Measurements from ENCODE around the gene MDGA2.
"Not testable (repeated sequence)": the region's sequence is repeated elsewhere in the genome, so short reads cannot be mapped to it uniquely, and the experiment has no call there.

MDGA2 gene

DNA sequence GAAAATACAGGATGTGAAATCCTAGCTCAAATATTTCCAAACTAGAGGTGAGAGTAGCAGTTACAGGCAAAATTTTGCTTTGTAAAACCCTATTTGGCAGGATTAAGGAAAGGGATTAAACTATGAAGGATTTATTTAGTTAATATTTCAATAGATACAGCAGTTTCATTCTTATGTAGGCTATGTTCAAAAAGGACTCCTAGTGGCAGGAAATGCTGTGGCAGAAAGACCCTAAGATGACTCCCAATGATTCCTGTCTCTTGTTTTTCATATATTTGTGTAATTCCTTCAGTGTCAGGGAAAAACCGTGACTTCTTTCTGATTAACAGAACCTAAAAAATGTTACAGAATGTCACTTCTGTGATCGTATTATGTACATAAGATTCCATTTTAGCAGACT, 724.3 kb downstream of the MDGA2 start:
- DNase-seq (ENCODE audit: low read depth in 2 of 2): no peak

DNA sequence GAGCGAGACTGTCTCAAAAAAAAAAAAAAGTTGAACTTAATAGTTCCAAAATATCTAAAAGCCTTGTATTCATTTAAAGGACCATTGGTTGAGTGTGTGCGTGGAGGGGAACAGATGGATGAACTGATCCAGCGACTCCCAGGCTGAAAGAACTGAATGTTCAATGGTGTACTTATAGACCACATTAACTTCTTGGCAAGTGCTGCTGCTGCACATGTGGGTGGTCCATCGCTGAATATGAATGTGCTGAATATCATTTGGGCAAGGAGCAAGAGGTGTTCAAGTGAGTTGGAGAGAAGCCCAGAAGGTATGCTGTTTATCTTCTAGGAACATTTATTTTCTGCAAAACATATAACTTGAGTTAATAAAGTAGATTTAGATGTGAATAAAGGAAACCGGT, 734.8 kb downstream of the MDGA2 start:
- DNase-seq (ENCODE audit: low read depth in 2 of 2): no peak

DNA sequence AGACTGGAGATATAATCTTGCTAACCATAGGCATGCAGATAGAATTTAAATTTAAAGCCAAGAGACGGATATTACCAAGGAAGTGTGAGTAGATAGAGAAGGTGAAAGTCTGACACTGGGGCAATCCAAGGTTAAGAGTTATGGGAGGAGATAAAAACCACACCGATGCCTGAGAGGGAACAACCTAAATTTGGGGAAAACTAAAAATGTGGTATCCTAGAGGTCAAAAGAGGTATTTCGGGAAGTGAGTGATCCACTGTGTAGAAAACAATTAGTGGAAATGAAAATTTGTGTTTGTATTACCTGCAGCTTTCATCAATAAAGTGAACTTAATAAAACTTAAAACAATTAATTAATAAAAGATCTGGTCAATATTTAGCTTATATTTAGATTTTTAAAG, 754.9 kb downstream of the MDGA2 start:
- DNase-seq (ENCODE audit: low read depth in 2 of 2): no peak

DNA sequence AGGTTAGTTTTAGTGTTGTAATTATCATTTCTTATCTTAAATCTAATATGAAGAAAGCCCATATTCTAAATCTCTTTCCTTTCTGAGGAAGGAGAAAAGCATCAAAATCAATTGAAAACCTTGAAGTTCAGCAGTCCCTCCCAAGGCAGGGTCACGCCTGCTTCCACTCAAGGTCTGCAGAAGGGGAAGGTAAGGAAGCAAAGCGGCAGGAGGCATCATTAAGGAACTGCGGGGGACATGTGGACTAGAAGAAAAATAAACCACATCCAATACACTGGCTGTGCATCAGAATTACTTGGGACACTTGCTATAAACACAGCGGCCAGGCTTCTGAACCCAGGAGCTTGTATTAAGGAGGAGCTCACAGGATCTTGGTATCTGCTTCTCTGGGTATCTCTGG, 759.9 kb downstream of the MDGA2 start:
- DNase-seq (ENCODE audit: low read depth in 2 of 2): not testable (repeated sequence)

DNA sequence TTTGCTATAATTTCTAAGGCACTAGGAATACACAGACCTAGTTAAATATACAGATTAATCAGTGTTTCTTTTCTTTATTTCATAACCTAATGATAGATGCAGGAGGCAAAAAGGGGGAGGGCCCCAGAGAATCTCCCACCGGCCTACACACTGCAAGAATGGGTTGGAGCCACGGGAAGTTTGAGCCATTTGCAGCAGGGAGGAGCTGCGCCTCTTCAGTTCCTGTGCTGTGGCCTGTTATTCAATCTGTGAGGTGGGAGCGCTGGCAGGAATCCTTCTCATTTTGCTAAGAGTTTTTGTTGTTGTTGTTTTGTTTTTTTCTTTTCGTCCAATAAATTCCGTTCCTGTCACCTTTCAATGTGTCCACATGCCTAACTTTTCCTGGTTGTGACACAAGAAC, 772.6 kb downstream of the MDGA2 start:
- no peak for DNase-seq (ENCODE audit: low read depth in 2 of 2)

DNA sequence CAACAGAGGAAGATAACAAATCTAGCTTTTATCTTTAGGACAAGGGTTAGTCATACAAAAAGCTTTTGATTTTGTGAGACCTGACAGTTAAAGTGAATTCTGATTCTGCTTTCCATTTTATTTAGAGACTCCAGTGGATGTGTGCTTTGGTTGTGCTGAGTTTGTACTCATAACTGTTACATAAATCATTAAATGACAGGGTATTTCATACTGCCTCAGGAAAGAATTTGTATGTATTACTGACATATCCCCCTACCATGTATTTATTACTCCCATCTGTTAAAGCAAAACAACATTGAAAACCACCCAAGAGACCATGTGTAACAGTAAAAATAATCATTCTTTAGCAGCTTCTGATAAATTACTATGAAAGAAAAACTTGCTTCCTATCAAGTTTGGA, 780.9 kb downstream of the MDGA2 start:
- no peak for DNase-seq (ENCODE audit: low read depth in 2 of 2)

DNA sequence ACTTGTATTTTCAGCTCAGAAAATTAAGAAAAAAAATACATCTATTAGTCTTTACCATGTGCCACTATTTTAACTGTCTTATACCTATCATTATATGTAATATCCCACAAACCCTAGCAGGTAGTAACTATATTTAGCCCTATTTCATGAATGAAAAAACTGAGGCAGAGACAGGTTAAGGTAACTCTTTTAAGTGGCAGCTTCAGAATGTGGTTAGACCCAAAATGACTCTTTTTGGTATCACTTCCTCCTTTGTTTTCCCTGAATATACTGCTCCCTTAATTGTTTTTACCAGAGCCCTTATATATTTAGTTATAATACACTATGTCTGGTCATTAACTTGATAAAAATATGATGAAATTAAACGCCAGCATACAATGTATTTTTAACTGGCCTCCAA, 788.3 kb downstream of the MDGA2 start:
- no peak for DNase-seq (ENCODE audit: low read depth in 2 of 2)

DNA sequence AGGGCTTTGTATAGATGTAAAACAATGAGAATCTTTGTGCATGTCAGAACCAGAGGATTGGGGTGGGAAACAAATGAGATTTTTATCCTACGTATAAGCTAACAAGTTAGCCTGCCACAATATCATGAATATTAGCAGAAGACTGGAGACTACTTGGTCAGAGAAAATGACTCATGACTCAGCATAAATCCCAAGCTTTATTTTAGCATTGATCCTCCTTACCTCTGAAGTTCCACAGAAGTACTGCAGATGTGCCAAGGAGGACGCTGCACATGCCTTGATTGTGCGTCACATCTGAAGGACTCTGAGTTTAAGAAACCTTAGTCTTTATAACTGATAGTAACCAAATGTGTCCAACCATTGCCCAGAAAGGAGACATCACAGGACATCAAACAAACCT, 789.8 kb downstream of the MDGA2 start:
- no peak for DNase-seq (ENCODE audit: low read depth in 2 of 2)

DNA sequence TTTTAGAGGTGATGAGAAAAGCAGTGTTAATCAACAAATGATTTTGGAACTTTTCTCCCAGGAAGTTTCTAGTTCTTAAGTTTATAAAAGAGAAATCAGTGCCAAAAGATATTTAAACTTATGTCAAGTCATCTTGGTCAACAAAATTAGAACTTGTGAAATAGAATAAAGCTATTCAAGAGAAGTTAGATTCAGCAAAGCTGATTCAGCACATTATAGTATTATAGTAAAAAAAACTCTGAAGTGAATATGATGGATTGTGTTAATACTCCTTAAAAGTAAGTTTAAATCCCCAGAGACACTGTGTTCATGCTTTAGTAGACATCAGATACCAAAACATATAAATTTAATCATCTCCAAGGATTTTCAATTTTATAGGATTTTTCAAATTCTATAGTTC, 813.7 kb downstream of the MDGA2 start:
- no peak for DNase-seq (ENCODE audit: low read depth in 2 of 2)

DNA sequence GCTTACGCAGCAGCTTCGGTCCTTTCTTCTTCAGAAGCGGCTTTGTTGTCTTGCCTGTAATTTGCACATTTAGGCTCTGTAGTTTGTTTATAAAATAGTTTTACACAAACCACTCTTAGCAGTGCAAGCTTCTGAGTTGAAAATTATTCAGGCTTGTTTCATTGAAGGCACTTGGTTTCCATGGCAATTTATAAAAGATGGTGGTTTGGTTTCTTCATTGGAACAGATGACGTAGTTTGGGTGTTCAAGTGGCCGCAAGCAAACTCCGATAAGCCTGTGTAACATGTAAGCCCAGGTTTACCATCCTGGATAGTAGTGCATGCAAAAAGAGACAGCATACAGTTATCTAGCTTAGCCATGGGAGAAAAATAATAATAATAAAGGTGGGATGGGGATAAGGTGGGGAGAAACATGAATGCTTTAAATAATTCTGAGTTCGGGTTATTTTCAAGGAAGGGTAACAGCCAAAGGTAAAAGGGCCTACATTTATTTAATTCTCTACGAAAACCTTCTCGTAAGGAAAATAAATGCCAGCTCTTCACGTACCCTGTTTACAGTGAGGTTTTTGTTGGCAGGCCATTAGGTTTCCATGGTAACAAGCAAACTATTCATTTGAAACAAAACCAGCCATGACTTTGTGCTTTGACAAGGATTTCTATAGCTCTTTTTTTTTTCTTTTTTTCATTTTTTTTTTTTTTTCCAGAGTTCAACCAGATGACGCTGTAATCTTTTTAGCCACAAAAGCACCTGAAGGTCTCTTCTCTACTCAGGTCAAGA, 834.3 kb downstream of the MDGA2 start:
- DNase-seq (ENCODE audit: low read depth in 2 of 2): no peak

DNA sequence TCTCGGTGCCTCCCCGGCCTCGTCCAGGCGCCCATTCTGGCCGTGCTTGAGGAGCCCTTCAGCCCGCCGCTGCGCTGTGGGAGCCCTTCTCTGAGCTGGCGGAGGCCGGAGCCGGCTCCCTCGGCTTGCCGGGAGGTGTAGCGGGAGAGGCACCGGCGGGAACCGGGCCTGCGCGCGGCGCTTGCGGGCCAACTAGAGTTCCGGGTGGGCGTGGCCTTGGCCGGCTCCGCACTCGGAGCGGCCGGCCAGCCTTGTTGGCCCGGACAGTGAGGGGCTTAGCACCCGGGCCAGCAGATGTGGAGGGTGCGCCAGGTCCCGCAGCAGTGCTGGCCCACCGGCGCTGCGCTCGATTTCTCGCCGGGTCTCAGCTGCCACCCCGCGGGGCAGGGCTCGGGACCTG, 855.1 kb downstream of the MDGA2 start:
- DNase-seq (ENCODE audit: low read depth in 2 of 2): no peak

DNA sequence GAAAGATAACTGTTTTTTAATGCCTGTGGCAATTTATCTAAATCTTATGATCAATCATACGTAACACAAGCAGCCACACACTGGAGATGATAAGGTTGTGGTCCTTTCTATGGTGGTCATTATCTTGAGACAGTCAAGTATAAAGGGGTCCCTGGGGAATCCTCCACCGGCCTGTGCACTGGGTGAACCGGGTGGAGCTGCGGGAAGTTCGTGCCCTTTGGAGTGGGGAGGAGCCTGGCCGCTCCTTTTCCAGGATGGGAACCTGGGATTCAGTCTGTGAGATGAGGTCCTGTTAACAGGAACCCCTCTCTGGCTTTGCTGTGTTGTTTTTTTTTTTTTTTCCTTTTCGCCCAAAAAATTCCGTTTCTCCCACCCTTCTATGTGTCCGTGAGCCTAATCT, 856.3 kb downstream of the MDGA2 start:
- no peak for DNase-seq (ENCODE audit: low read depth in 2 of 2)

DNA sequence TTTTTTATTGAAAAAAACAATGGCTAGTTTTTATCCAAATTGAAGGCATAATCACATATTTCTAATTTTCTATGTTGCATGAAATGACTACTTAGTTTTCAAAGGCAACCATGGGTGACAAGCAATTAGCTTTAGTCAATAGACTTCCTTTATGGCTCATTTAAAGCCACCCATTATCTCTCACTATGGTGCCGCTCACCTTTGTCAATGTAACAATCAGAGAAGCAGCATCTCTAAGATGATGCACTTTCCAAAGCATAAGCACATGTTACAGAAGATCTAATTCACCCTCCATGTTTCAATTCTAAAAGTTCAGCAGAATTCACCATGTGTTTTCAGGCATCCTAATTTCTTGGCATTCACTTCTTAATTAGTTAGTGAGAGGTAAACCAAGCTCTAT, 857.3 kb downstream of the MDGA2 start:
- DNase-seq (ENCODE audit: low read depth in 2 of 2): no peak

DNA sequence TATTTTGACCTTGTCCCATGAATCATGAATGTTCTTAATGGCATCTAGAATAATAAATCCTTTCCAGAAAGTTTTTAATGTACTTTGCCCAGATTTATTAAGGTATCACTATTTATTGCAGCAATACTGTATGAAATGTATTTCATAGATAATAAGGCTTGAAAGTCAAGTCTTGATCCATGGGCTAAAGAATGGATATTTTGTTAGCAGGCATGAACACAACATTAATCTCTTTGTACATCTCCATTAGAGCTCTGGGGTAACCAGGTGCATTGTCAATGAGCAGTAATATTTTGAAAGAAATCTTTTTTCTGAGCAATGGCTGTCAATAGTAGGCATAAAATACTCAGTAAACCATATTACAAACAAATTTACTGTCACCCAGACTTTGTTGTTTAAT, 882.3 kb downstream of the MDGA2 start:
- DNase-seq (ENCODE audit: low read depth in 2 of 2): no peak

All from stimulated activated CD8-positive, alpha-beta memory T cell treated with anti-CD3 and anti-CD28 coated beads, Interleukin-7, amount 100 ng/mL, for 1 hour (primary cell).